Neutrophil (primary cell): ENCODE measurements around the gene C5orf46.

Experiments
- H3K27ac ChIP-seq: fragments of 200-600 bp; sonication (generic); 2 replicates; pipeline ENCODE4 v1.5.1; 2016; ENCODE audit warnings: mild to moderate bottlenecking, moderate library complexity
- H3K27me3 ChIP-seq: fragments of 200-600 bp; sonication (generic); 2 replicates; pipeline ENCODE4 v1.6.0; 2016; ENCODE audit warnings: mild to moderate bottlenecking
- H3K36me3 ChIP-seq: fragments of 200-600 bp; sonication (generic); 2 replicates; pipeline ENCODE4 v1.5.1; 2017
- H3K4me1 ChIP-seq, 2 experiments: fragments of 200-600 bp in 1 of 2; sonication (generic) in 1 of 2; 1 replicate in 1 of 2; 2 replicates in 1 of 2; pipeline versions ENCODE4 v1.5.1 to v1.6.1; 2013 to 2016; ENCODE audit warnings: low read depth in 1 of 2, low read length in 1 of 2, mild to moderate bottlenecking in 1 of 2, moderate library complexity in 1 of 2; ENCODE audit not compliant: control insufficient read depth in 1 of 2, insufficient read depth in 1 of 2
- H3K4me3 ChIP-seq, 2 experiments: fragments of 200-600 bp in 1 of 2; sonication (generic) in 1 of 2; 1 replicate in 1 of 2; 2 replicates in 1 of 2; pipeline ENCODE4 v1.5.1; 2013 to 2016; ENCODE audit warnings: low read depth in 1 of 2, low read length in 1 of 2, mild to moderate bottlenecking in 1 of 2, moderate library complexity in 1 of 2
- H3K9me3 ChIP-seq: fragments of 200-600 bp; sonication (generic); 2 replicates; pipeline ENCODE4 v1.5.1; 2016
- TF ChIP-seq, protein P1 (sequence below): fragments of 200-600 bp; sonication (generic); IDR thresholded peaks from 2 replicates; pipeline ENCODE4 v1.5.1; 2016; ENCODE audit warnings: antibody characterized with exemption

C5orf46 gene

DNA sequence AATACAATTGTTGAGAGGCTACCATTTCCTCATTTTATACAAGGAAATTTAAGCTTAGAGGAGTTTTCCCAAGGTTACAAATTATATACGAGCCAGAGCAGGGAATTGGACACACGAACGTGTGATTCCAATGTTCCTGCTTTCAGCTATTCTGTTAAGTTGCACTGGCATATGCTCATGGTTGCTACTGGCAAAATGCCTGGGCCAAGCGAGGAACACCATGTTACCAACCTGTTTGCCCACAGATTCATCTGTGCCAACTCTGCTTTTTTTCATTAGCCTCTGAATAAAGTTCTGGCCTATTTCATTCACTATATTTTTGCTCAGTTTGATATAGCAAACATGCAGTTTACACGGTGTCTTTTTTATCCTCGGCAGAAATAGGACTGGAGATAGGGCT is 5.1 kb upstream of the C5orf46 start:
- TF ChIP-seq, protein P1, sequence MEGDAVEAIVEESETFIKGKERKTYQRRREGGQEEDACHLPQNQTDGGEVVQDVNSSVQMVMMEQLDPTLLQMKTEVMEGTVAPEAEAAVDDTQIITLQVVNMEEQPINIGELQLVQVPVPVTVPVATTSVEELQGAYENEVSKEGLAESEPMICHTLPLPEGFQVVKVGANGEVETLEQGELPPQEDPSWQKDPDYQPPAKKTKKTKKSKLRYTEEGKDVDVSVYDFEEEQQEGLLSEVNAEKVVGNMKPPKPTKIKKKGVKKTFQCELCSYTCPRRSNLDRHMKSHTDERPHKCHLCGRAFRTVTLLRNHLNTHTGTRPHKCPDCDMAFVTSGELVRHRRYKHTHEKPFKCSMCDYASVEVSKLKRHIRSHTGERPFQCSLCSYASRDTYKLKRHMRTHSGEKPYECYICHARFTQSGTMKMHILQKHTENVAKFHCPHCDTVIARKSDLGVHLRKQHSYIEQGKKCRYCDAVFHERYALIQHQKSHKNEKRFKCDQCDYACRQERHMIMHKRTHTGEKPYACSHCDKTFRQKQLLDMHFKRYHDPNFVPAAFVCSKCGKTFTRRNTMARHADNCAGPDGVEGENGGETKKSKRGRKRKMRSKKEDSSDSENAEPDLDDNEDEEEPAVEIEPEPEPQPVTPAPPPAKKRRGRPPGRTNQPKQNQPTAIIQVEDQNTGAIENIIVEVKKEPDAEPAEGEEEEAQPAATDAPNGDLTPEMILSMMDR, result no peak
- H3K27ac ChIP-seq, result no peak overlapping the region
- H3K9me3 ChIP-seq, result no peaks in the 10 kb centered on the region
- no peak overlapping the region for H3K4me3 ChIP-seq
- no peaks in the 10 kb centered on the region for H3K27me3 ChIP-seq
- H3K4me1 ChIP-seq, result no peaks in the 10 kb centered on the region
- H3K36me3 ChIP-seq, result no peaks in the 10 kb centered on the region

DNA sequence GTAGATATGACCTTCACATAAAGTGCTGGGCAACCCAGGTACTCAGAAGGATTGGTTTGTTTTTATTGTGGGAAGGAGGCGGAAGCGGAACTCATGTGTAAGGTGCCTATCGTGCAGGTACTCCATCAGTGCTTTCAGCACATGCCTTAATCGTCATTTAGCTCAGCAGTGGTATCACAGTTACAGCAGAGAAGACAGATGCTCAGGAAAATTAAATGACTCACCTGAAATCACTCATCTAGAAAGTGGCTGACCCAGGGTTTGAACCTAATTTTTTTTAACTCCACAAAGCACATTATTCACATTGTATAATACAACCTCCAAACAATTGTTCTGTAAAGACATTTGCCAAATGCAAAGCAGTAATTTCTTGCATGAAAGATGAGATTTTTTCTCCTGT is 2.2 kb downstream of the C5orf46 start:
- H3K36me3 ChIP-seq, result no peaks in the 10 kb centered on the region
- TF ChIP-seq, protein P1, result no peak

DNA sequence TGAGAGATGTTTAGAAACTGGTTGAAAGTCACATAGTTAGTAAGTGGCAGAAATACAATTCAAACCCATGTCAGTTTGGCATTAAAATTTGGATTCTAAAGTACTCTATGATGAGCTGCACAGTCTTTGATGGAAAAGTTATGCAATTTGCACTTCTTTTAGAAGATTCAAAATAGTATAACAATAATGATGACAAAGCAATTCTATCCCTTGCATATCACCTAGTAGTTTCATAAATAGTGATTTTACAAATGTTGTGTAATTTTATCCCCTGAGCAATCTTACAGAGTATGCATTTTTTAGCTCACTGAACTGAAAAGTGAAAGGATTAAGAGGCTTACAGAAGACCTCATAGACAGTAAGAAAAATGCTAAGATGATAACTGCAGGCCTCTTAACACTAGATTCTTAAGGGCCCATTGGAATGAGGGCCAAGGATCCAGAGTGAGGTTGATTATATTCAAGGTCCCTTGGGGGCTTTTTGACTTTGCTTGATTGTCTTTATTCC is 3.7 kb downstream of the C5orf46 start:
- Histone ChIP-seq H3K4me1 (no peaks in the 10 kb centered on the region), H3K36me3 (no peaks in the 10 kb centered on the region), H3K4me3 (no peak overlapping the region), H3K9me3 (no peaks in the 10 kb centered on the region), H3K27me3 (no peaks in the 10 kb centered on the region), H3K27ac (no peak overlapping the region)
- TF ChIP-seq, protein P1, result no peak

More for the DNA sequence above, 2.2 kb downstream of the C5orf46 start:
- Histone ChIP-seq H3K4me3 (no peak overlapping the region), H3K27ac (no peak overlapping the region), H3K27me3 (no peaks in the 10 kb centered on the region), H3K9me3 (no peaks in the 10 kb centered on the region), H3K4me1 (no peaks in the 10 kb centered on the region)

DNA sequence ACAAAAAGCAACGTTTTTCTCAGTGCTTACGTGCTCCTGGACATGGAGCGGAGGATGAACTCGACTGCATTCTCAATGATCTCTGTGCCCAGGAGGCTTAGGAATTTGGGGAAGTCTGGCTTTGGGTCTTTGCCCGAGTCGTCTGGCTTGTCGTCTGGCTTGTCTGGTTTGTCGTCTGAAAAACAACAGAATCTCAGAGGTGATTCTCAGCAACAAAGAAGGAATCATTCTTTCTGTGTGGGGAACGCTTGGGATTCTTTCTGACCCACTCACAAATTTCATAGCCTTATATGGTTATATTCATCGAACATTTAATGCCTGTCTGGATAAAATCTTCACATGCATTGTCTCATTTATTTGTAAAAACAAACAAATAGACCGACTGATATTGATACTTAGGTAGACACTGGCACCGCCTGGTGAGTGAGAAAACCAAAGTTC is 4.7 kb downstream of the C5orf46 start:
- no peaks in the 10 kb centered on the region for H3K9me3 ChIP-seq
- no peaks in the 10 kb centered on the region for H3K27me3 ChIP-seq
- H3K4me3 ChIP-seq, result no peak overlapping the region
- H3K27ac ChIP-seq, result no peak overlapping the region
- H3K36me3 ChIP-seq, result no peaks in the 10 kb centered on the region
- H3K4me1 ChIP-seq, result no peaks in the 10 kb centered on the region
- TF ChIP-seq, protein P1, result no peak

DNA sequence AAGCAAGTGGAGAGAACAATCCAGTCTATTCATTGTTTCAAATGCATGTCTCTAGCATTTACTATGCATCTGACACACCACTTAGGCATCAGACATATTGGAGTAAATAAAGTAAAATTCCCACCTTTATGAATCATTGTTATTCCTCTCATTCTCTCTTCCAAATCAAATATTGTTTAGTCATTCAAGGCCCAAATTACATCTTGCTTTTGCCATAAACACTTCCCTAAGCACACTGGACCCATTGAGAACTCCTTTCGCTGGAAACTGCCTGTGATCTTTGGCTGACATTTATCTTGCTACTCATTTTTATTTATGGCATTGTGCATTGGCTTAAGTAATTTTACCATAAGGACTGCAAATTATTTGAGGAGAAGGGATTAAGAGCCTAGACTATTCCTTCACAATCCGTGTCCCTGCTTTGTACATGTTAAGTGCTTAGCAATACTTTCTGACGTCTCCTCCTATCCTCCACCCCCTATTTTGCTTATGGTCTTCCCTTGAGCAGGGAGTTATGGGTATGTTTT is 7.4 kb downstream of the C5orf46 start:
- no peak overlapping the region for H3K27ac ChIP-seq
- H3K36me3 ChIP-seq, result no peaks in the 10 kb centered on the region
- no peaks in the 10 kb centered on the region for H3K27me3 ChIP-seq
- H3K4me3 ChIP-seq, result no peak overlapping the region
- H3K4me1 ChIP-seq, result no peaks in the 10 kb centered on the region
- H3K9me3 ChIP-seq, result no peaks in the 10 kb centered on the region
- TF ChIP-seq, protein P1, result no peak
